ENCODE results near the gene TOPORS. TPM values are rescaled to one million over a fixed set of nuclear protein-coding genes. Genes with fewer than 3 reads are reported as not detected.
"Not testable (repeated sequence)": the region's sequence is repeated elsewhere in the genome, so short reads cannot be mapped to it uniquely, and the experiment has no call there.

The TOPORS gene
- total RNA-seq = 9.4 TPM
- long read RNA-seq, full-length matches to known transcripts = 5 of 11 reads
- long read RNA-seq, partial matches to known transcripts = 2 of 11 reads
- long read RNA-seq, other reads (novel, unspliced or antisense) = 4 of 11 reads

DNA sequence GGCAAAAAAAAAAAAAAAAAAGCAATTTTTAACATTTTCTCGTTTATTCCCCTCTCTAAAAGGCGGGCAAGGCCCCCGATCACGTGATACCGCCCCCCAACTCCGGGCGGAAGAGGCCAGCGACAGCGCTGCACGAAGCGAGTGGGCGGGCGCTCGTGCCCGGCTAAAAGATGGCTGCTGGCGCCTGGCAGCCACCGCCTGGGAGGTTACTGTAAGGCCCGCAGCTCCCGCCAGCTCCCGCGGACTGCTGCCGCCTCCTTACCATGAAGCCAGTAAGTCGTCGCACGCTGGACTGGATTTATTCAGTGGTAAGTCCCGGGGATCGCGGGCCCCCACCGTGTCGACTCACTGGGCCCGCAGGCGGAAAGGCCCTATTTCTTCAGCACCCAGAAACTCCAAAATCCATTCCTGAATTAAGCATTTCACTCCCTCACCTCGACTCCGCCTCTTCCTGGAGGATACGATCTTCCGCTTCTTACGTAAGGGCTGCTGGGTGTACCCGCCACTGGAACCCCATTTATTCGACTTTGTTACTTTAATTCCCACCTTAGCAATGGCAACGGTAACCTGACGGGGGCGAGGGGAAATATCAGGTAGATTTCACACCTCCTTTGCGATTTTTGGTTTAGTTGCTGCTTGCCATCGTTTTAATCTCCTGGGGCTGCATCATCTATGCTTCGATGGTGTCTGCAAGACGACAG is at the start of gene TOPORS, which contains the start of gene SMIM27:
Gene TOPORS, minus strand, starts transcription at position 415 of the 701 bp plus-strand sequence. Its CDS starts 150 bp downstream, at position 265.
Gene SMIM27, plus strand, starts transcription at position 156 of the 701 bp plus-strand sequence. Its CDS starts 108 bp downstream, at position 264.
- DNase-seq (peak; percentile 96), ATAC-seq (peak; percentile 94)
- intact Hi-C loops (cut with micrococcal nuclease) = loop anchor here (2.0 kb wide), 1 partner anchor 20 kb away; the partner anchor contains the start of gene NDUFB6

DNA sequence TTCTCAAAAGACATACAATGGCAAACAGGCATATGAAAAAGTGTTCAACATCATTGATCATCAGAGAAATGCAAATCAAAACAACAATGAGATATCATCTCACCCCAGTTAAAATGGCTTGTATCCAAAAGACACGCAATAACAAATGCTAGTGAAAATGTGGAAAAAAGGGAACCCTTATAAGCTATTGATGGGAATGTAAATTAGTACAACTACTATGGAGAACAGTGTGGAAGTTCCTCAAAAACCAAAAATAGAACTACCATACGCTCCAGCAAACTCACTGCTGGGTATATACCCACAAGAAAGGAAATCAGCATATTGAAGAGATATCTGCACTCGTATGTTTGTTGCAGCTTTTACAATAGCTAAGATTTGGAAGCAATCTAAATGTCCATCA is 46.6 kb upstream of the TOPORS start:
- DNase-seq; intact Hi-C loops (cut with micrococcal nuclease); ATAC-seq: not testable (repeated sequence)

DNA sequence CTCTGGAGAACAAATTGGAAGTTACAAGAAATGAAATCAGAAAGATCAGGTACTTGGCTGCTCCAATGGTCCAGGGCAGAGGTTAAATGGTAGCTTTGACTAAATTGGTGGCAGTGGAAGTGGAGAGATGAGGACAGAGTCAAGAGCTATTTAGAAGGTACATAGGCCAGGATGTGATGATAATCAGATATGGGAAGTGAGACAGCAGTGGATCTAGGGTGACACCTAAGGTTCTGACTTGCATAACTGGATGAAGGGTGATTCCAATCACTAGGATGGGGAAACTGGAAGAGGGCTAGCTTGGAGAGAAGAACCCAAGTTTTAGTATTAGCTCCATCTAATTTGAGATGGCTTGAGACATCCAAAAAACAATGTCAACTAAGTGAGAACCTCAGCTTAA is 44.5 kb upstream of the TOPORS start:
- intact Hi-C loops (cut with micrococcal nuclease) = no loop called here
- ATAC-seq (no peak), DNase-seq (no peak)

DNA sequence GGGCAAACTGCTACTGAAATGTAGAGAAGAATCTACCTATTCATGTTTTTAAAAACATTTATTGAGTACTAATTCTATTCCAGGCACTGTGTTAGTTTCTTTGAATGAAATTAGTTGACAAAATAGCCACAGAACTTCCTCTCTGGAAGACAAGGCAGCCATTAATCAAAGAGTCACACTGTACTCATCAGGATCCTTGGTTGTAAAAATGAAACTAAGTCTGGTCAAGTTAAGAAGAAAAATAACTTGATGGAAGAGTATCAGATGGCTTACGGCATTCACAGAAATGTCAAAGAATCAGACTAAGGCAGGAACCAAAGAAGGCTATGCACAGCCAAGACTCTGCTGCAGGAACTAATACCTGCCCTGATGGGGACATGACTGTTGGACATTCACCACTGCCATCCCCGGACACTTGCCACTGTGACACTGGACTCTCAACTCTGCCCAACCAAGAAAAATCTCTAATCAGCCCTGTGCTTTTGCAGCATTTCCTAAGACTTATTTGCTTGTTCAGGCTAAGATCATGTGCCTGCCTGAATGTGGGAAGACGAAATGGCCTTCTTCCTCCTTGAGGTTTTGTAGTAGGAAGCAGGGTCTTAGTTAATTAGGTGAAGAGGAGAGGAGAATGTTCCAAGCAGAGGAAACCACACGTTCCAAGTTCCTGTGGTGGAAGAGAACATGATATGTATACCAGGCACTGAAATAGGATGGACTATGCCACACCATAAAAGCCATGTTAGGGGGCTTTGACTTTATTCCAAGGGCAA is 43.9 kb upstream of the TOPORS start:
- no peak for ATAC-seq
- intact Hi-C loops (cut with micrococcal nuclease) = no loop called here
- DNase-seq = no peak

GRCh38 chr9:32590898-32591297 is 38.5 kb upstream of the TOPORS start:
- no peak for DNase-seq
- ATAC-seq = no peak
- intact Hi-C loops (cut with micrococcal nuclease) = no loop called here

- intact Hi-C loops (cut with micrococcal nuclease) = no loop called here
- DNase-seq (no peak), ATAC-seq (no peak)
Observed at GRCh38 chr9:32590476-32590875, 38.1 kb upstream of the TOPORS start.

- DNase-seq (no peak), ATAC-seq (peak; percentile 52)
- intact Hi-C loops (cut with micrococcal nuclease) = loop anchor here (5.0 kb wide), 1 partner anchor 378 kb away; no protein-coding TSS in a partner anchor
Observed at GRCh38 chr9:32589083-32589723, 36.8 kb upstream of the TOPORS start.

- DNase-seq (no peak), ATAC-seq (no peak)
- intact Hi-C loops (cut with micrococcal nuclease) = loop anchor here (5.0 kb wide), 1 partner anchor 379 kb away; no protein-coding TSS in a partner anchor
Observed at GRCh38 chr9:32587901-32588300, 35.5 kb upstream of the TOPORS start.

DNA sequence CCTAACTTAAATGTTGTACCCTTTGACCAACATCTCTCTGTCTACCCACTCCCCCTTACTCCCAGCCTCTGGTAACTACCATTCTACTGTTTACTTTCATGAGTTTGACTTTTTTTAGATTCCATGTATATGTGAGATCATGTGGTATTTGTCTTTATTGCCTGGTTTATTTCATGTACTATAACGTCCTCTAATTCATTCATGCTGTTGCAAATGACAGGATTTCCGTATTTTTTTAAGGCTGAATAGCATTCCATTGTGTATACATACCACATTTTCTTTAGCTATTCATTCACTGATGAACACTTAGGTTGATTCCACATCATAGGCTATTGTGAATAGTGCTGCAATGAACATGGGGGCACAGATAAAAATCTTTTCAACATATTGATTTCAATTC is 32.4 kb upstream of the TOPORS start:
- no peak for ATAC-seq
- intact Hi-C loops (cut with micrococcal nuclease) = loop anchor here (5.0 kb wide), 2 partner anchors 207 to 383 kb away; no protein-coding TSS in a partner anchor
- no peak for DNase-seq

GRCh38 chr9:32581512-32582143 is 29.2 kb upstream of the TOPORS start:
- no peak for DNase-seq
- intact Hi-C loops (cut with micrococcal nuclease) = loop anchor here (5.0 kb wide), 1 partner anchor 204 kb away; no protein-coding TSS in a partner anchor
- ATAC-seq = no peak

DNA sequence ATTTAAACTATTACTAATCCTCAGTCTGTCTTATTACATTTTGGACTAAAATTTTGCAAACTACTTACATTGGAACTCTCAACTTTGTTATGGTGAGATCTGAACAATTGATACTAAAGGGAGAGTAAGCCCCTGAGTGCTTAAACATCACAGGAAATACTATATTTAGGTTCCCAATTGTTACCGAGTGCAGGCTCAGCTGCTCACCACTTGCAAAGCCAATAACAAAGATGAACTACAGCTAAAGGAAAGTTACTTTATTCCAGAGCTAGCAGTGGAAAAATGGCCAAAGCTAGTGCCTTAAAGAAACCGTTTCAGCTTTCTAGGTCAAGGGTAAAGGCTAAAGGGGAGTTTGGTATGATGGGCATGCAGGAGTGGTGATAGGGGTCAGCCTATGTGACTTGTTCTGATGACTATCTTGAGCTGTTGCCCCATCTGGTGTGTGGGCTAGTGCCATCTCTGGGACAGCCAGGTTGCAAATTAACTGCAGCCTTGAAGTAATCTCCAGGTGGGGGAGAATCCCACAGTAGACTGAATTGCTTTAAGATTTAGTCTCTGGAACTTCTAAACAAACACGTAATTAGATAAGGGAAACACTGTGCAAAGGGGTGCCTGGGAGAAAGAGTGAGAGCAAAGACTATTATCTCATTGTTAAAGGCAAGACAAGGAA is 28.4 kb upstream of the TOPORS start:
- no peak for ATAC-seq
- intact Hi-C loops (cut with micrococcal nuclease) = loop anchor here (5.0 kb wide), 1 partner anchor 203 kb away; no protein-coding TSS in a partner anchor
- no peak for DNase-seq

GRCh38 chr9:32579706-32580331 is 27.4 kb upstream of the TOPORS start:
- ATAC-seq (no peak), DNase-seq (peak; percentile 78)
- intact Hi-C loops (cut with micrococcal nuclease) = loop anchor here (5.0 kb wide), 1 partner anchor 203 kb away; no protein-coding TSS in a partner anchor

DNA sequence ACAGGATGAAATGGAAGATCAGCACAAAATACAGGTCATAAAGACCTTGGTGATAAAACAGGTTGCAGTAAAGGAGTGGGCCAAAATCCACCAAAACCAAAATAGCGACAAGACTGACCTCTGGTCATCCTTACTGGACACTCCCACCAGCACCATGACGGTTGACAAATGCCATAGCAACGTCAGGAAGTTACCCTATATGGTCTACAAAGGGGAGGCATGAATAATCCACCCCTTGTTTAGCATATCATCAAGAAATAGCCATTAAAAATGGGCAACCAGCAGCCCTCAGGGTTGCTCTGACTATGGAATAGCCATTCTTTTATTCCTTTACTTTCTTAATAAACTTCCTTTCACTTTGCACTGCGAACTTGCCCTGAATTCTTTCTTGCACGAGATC is 26.6 kb upstream of the TOPORS start:
- DNase-seq (no peak), ATAC-seq (no peak)
- intact Hi-C loops (cut with micrococcal nuclease) = no loop called here

- no peak for DNase-seq
- intact Hi-C loops (cut with micrococcal nuclease) = no loop called here
- ATAC-seq = no peak
Observed at GRCh38 chr9:32577316-32577715, 24.9 kb upstream of the TOPORS start.

DNA sequence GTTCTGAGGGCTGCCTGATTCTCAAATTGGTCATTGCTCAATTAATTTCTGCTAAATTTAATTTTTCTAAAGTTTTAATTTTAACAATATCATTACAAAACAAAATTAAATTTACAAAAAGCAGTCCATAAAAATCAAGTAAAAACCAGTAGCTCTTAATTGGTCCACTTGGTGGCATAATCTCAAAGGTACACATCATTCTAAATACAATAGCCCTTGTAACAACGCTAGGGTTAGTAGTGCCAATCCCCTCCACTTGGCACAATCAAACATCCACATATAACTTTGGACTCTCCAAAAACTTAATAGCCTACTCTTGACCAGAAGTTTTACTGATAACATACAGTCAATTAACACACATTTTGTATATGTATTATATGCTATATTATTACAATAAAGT is 22.5 kb upstream of the TOPORS start:
- no peak for DNase-seq
- intact Hi-C loops (cut with micrococcal nuclease) = no loop called here

GRCh38 chr9:32573821-32574220 is 21.4 kb upstream of the TOPORS start:
- no peak for DNase-seq
- intact Hi-C loops (cut with micrococcal nuclease) = loop anchor here (2.0 kb wide), 1 partner anchor 21 kb away; the partner anchor contains the start of genes SMIM27 and TOPORS
- ATAC-seq = no peak

More for the DNA sequence above, 22.5 kb upstream of the TOPORS start:
- ATAC-seq = no peak

GRCh38 chr9:32572900-32573523 is 20.6 kb upstream of the TOPORS start, which contains the start of gene NDUFB6:
Gene NDUFB6 (minus strand): TSS chr9:32573159. CDS start chr9:32573060, 99 bp downstream.
- peak; percentile 95 for DNase-seq
- intact Hi-C loops (cut with micrococcal nuclease) = loop anchor here (2.0 kb wide), 1 partner anchor 20 kb away; the partner anchor contains the start of genes SMIM27 and TOPORS
- ATAC-seq = peak; percentile 99

All from left ventricle myocardium superior (tissue), 1 donor.